Measurements from ENCODE around the gene SMARCD2.
"Not testable (repeated sequence)": the region's sequence is repeated elsewhere in the genome, so short reads cannot be mapped to it uniquely, and the experiment has no call there.

SMARCD2 gene

DNA sequence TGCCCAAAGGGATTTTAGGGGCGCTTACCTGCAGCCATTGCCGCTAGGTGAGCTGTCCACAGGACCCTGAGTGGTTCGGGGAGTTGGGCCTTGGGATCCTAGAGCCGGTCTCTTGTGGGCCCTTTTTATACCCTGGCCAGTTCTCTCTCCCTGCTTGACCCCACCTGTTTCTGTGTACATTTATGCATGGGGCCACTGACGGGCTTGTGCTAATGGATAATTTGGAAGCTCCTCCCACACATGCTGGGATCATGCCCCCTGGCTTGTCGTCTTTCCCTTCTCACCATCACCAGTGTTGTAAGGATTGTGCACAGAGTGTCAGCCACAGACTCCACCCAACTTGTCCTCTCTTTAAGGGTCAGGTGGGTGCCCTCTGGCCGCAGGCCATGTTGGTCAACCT is 31.1 kb upstream of the SMARCD2 start, which contains the start of gene CSH2:
TSS of gene CSH2 (minus strand) at position 101 of the 400 bp plus-strand sequence. CDS start at position 38, 63 bp downstream.
- H3K9me3 ChIP-seq (ENCODE audit: control insufficient read depth, low read length); H3K4me1 ChIP-seq (ENCODE audit: control insufficient read depth, insufficient read depth, low read length, poor library complexity, severe bottlenecking); H3K36me3 ChIP-seq (ENCODE audit: control insufficient read depth, insufficient read depth, low read length); H3K27ac ChIP-seq (ENCODE audit: low read depth, low read length, severe bottlenecking); H3K4me3 ChIP-seq (ENCODE audit: extremely low read depth, insufficient read depth, low read length, poor library complexity, severe bottlenecking): not testable (repeated sequence)
- WGBS, 2 experiments (ENCODE audit: insufficient coverage in 2 of 2): no CpG with 5 or more reads among the region's 7 CpGs

DNA sequence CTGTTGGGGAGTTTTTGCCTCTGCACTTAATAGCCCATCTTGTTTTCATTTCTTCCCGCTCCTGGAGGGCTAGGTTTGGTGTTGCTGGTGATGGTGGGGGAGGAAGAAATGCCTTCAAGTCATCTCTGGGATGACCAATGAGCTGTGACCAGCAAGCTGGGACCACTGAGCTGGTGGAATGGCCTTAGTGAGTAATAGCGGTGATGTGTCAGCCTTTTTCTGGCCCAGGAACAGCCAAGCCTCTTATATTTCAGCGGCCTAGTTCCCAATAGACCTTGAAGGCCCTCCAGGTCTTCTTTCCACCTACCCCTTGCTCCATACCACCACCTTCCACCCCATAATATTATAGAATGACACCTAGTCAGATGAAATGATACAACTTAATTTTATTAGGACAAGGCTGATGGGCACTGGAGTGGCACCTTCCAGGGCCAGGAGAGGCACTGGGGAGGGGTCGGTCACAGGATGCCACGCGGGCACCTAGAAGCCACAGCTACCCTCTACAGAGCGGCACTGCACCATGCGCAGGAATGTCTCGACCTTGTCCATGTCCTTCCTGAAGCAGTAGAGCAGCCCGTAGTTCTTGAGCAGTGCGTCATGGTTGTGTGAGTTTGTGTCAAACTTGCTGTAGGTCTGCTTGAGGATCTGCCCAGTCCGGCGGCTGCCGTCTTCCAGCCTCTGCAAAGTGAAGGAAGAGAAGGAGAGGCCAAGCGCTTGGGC is 29.3 kb upstream of the SMARCD2 start:
- not testable (repeated sequence) for H3K27ac ChIP-seq (ENCODE audit: low read depth, low read length, severe bottlenecking); H3K36me3 ChIP-seq (ENCODE audit: control insufficient read depth, insufficient read depth, low read length); H3K4me1 ChIP-seq (ENCODE audit: control insufficient read depth, insufficient read depth, low read length, poor library complexity, severe bottlenecking); H3K9me3 ChIP-seq (ENCODE audit: control insufficient read depth, low read length); H3K4me3 ChIP-seq (ENCODE audit: extremely low read depth, insufficient read depth, low read length, poor library complexity, severe bottlenecking)
- WGBS, 2 experiments (ENCODE audit: insufficient coverage in 2 of 2): 88% methylated on average over 3 of the region's 15 CpGs; no CpG with 5 or more reads in 1 of the 2 experiments

DNA sequence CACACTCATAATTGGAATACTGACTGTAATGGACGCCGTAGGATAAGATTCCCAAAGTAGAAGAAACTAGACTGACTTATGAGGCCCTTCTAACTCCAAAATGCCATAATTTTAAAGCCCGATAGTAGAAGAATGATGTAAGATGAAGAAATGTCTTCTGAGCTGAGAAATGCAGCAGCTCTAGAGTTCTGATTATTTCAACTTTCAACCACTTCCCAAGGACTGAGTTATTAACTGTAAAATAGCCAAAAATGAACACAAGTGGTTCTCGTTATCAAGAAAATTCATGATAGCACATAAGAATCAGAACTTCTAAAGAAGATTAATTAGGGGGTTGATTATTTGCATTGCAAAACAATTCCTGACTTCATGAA is 27.8 kb upstream of the SMARCD2 start:
- not testable (repeated sequence) for H3K36me3 ChIP-seq (ENCODE audit: control insufficient read depth, insufficient read depth, low read length); H3K4me1 ChIP-seq (ENCODE audit: control insufficient read depth, insufficient read depth, low read length, poor library complexity, severe bottlenecking); H3K4me3 ChIP-seq (ENCODE audit: extremely low read depth, insufficient read depth, low read length, poor library complexity, severe bottlenecking); H3K9me3 ChIP-seq (ENCODE audit: control insufficient read depth, low read length); H3K27ac ChIP-seq (ENCODE audit: low read depth, low read length, severe bottlenecking)
- WGBS, 2 experiments (ENCODE audit: insufficient coverage in 2 of 2): no CpG with 5 or more reads among the region's 4 CpGs

DNA sequence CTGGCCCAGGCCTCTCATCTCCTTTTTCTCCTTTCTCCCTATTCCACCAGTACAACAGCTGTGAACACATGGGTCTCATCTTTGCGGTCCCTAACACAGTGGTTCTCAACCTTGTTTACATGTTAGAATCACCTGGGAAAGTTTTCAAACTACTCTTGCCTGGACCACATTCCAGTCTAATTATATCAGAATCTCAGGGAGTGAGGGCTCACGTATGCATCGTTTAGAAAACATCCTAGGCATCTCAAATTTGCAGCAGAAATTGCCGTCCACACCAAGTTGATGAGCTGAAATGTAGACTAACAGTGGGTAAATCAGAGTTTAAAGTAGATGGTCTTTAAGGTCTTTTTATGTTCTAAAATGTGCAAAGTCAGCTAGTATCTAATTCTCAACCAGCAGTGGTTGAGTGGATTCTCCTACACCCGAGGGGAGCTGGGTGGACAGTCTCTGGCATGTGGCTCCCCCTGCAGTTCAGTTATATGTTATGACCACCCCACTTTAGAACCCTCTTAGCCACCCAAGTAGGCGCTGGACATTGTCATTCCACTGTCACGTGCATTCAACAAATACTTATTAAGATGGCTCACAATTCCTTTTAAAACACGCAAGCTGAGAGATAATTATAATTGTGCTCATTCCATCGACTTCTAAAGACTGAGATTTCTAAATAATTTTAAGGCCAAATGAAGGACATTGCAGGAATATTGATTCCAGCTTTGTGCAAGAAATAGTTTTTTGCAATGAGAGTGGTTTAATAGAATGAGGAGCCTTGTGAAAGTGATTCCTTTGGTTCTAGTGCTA is 27.2 kb upstream of the SMARCD2 start:
- H3K4me3 ChIP-seq (ENCODE audit: extremely low read depth, insufficient read depth, low read length, poor library complexity, severe bottlenecking); H3K4me1 ChIP-seq (ENCODE audit: control insufficient read depth, insufficient read depth, low read length, poor library complexity, severe bottlenecking): not testable (repeated sequence)
- WGBS, 2 experiments (ENCODE audit: insufficient coverage in 2 of 2): 78 to 100% methylated on average over 1 to 5 of the region's 9 CpGs

DNA sequence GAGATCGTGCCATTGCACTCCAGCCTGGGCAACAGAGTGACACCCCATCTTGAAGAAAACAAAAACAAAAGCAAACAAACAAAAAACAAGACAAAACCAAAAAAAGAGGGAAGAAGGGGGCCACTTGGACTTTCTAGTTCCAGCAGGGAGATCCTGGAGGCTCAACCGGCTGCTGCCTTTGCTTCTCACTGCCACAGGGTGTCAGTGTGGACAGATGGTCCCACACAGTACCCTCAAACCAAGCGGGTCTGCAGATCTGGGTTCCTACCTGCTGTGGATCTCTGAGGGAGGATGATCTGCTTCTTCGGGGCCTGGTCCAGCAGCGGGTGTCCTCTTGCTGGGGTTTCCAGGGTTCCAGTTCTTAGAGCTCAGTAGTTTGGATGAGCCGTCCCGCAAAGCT is 24.1 kb upstream of the SMARCD2 start:
- WGBS, 2 experiments (ENCODE audit: insufficient coverage in 2 of 2): 63 to 71% methylated on average over 1 to 2 of the region's 7 CpGs
- H3K9me3 ChIP-seq (ENCODE audit: control insufficient read depth, low read length); H3K4me3 ChIP-seq (ENCODE audit: extremely low read depth, insufficient read depth, low read length, poor library complexity, severe bottlenecking); H3K4me1 ChIP-seq (ENCODE audit: control insufficient read depth, insufficient read depth, low read length, poor library complexity, severe bottlenecking); H3K27ac ChIP-seq (ENCODE audit: low read depth, low read length, severe bottlenecking); H3K36me3 ChIP-seq (ENCODE audit: control insufficient read depth, insufficient read depth, low read length): not testable (repeated sequence)

More for the DNA sequence above, 27.2 kb upstream of the SMARCD2 start:
- H3K9me3 ChIP-seq (ENCODE audit: control insufficient read depth, low read length); H3K36me3 ChIP-seq (ENCODE audit: control insufficient read depth, insufficient read depth, low read length): not testable (repeated sequence)
- H3K27ac ChIP-seq (ENCODE audit: low read depth, low read length, severe bottlenecking): peak overlapping the region; percentile 67

DNA sequence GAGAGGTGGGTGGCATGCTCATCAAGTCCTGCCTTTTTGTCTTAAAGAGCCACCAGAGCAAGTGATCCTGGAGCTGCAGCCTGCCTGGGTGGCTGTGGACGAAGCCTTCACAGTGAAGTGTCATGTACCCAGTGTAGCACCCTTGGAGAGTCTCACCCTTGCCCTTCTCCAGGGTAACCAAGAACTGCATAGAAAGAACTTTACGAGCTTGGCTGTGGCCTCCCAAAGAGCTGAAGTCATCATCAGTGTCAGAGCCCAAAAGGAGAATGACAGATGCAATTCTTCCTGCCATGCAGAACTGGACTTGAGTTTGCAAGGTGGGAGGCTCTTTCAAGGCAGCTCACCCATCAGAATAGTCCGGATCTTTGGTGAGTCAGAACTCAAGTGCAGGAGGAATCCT is 16.8 kb upstream of the SMARCD2 start:
- WGBS, 2 experiments (ENCODE audit: insufficient coverage in 2 of 2): 80 to 94% methylated on average over 3 of the region's 3 CpGs
- Histone ChIP-seq H3K4me1 (ENCODE audit: control insufficient read depth, insufficient read depth, low read length, poor library complexity, severe bottlenecking) (no peaks in the 10 kb centered on the region), H3K9me3 (ENCODE audit: control insufficient read depth, low read length) (no peaks in the 10 kb centered on the region), H3K4me3 (ENCODE audit: extremely low read depth, insufficient read depth, low read length, poor library complexity, severe bottlenecking) (no peak overlapping the region), H3K36me3 (ENCODE audit: control insufficient read depth, insufficient read depth, low read length) (no peaks in the 10 kb centered on the region), H3K27ac (ENCODE audit: low read depth, low read length, severe bottlenecking) (no peak overlapping the region)

DNA sequence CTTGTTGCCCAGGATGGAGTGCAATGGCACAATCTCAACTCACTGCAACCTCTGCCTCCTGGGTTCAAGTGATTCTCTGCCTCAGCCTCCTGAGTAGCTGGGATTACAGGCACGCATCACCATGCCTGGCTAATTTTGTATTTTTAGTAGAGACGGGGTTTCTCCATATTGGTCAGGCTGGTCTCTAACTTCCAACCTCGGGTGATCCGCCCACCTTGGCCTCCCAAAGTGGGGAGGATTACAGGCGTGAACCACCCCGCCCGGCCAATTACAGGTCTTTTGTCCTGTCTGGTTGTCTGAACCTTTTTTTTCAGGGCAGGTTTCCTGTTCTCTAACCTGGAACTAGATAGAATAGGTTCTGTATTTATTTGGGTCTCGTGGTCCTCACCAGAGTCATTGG is 13.9 kb upstream of the SMARCD2 start:
- not testable (repeated sequence) for H3K4me1 ChIP-seq (ENCODE audit: control insufficient read depth, insufficient read depth, low read length, poor library complexity, severe bottlenecking); H3K36me3 ChIP-seq (ENCODE audit: control insufficient read depth, insufficient read depth, low read length); H3K9me3 ChIP-seq (ENCODE audit: control insufficient read depth, low read length); H3K4me3 ChIP-seq (ENCODE audit: extremely low read depth, insufficient read depth, low read length, poor library complexity, severe bottlenecking); H3K27ac ChIP-seq (ENCODE audit: low read depth, low read length, severe bottlenecking)
- WGBS, 2 experiments (ENCODE audit: insufficient coverage in 2 of 2): 88 to 98% methylated on average over 6 to 7 of the region's 8 CpGs

DNA sequence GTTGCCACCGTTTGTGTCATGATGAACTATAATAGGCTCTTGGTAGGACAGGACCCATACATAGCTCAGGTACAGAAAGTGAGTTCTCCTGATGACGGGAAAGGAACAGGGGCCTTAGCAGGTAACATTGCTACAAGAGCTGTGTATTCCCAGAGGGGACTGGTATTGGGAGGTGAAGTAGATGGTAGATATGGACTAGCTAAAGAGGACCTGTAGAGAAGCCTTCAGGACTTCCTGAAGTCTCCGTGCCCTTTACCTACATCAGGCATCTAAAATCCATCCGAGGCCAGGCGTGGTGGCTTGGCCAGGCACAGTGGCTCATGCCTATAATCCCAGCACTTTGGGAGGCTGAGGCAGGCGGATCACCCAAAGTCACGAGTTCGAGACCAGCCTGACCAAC is 12.7 kb upstream of the SMARCD2 start:
- WGBS, 2 experiments (ENCODE audit: insufficient coverage in 2 of 2): 89 to 96% methylated on average over 7 of the region's 8 CpGs
- Histone ChIP-seq H3K4me1 (ENCODE audit: control insufficient read depth, insufficient read depth, low read length, poor library complexity, severe bottlenecking) (no peaks in the 10 kb centered on the region), H3K4me3 (ENCODE audit: extremely low read depth, insufficient read depth, low read length, poor library complexity, severe bottlenecking) (no peak overlapping the region), H3K27ac (ENCODE audit: low read depth, low read length, severe bottlenecking) (no peak overlapping the region), H3K36me3 (ENCODE audit: control insufficient read depth, insufficient read depth, low read length) (no peaks in the 10 kb centered on the region), H3K9me3 (ENCODE audit: control insufficient read depth, low read length) (no peaks in the 10 kb centered on the region)

DNA sequence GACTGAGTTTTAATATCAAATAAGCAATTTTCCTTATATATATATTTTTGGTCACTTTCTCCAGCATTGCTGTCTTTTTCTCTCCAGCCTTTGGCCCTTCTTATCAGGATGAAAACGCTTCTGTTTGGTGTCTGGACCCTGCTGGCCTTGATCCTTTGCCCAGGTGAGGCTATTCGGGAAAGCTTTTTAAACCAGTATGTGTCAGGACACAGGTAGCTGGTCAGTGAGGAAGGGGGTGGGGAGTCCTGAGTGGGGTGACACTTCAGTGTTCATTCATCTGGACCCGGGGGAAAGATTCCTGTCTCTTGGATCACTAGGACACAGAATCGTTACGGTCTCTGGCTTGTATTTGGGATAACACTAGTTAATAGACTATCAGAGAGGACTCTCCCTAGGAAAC is 12.2 kb upstream of the SMARCD2 start:
- WGBS, 2 experiments (ENCODE audit: insufficient coverage in 2 of 2): 83 to 86% methylated on average over 3 to 4 of the region's 5 CpGs
- H3K9me3 ChIP-seq (ENCODE audit: control insufficient read depth, low read length): no peaks in the 10 kb centered on the region
- no peaks in the 10 kb centered on the region for H3K36me3 ChIP-seq (ENCODE audit: control insufficient read depth, insufficient read depth, low read length)
- H3K27ac ChIP-seq (ENCODE audit: low read depth, low read length, severe bottlenecking): no peak overlapping the region
- no peaks in the 10 kb centered on the region for H3K4me1 ChIP-seq (ENCODE audit: control insufficient read depth, insufficient read depth, low read length, poor library complexity, severe bottlenecking)
- no peak overlapping the region for H3K4me3 ChIP-seq (ENCODE audit: extremely low read depth, insufficient read depth, low read length, poor library complexity, severe bottlenecking)

DNA sequence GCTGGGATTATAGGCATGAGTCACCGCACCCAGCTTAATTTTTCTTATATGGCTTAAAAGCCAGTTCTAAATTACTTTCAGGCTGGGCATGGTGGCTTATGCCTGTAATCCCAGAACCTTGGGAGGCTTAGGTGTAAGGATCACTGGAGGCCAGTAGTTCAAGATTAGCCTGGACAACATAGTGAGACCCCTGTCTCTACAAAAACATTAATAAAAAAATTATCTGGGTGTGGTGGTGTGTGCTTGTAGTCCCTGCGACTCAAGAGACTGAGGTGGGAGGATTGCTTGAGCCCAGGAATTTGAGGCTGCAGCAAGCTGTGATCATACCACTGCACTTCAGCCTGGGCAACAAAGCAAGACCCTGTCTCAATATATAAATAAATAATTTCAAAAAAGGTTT is 10.8 kb upstream of the SMARCD2 start:
- no peaks in the 10 kb centered on the region for H3K4me1 ChIP-seq (ENCODE audit: control insufficient read depth, insufficient read depth, low read length, poor library complexity, severe bottlenecking)
- no peaks in the 10 kb centered on the region for H3K36me3 ChIP-seq (ENCODE audit: control insufficient read depth, insufficient read depth, low read length)
- no peaks in the 10 kb centered on the region for H3K9me3 ChIP-seq (ENCODE audit: control insufficient read depth, low read length)
- H3K4me3 ChIP-seq (ENCODE audit: extremely low read depth, insufficient read depth, low read length, poor library complexity, severe bottlenecking): no peak overlapping the region
- no peak overlapping the region for H3K27ac ChIP-seq (ENCODE audit: low read depth, low read length, severe bottlenecking)
- 100% methylated on average over 1 of the region's 2 CpGs for WGBS, 2 experiments (ENCODE audit: insufficient coverage in 2 of 2)

DNA sequence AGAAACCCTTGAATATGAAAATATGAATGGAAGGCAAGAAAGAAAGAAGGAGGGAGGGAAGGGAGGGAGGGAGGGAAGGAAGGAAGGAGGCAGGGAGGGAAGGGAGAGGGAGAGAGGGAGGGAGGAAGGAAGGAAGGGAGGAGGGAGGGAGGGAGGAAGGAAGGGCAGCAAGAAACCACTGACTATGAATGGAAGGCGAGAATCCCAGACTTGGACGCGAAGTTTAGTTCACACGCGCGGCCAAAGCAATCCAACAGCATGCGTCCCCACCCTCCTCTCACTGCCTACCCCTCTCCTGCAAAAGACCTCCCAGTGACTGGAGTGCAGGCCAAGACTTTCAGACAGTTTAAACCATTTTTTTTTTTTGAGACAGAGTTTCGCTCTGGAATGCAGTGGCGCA is 7.9 kb upstream of the SMARCD2 start:
- no peaks in the 10 kb centered on the region for H3K4me1 ChIP-seq (ENCODE audit: control insufficient read depth, insufficient read depth, low read length, poor library complexity, severe bottlenecking)
- no peaks in the 10 kb centered on the region for H3K9me3 ChIP-seq (ENCODE audit: control insufficient read depth, low read length)
- H3K27ac ChIP-seq (ENCODE audit: low read depth, low read length, severe bottlenecking): no peak overlapping the region
- H3K36me3 ChIP-seq (ENCODE audit: control insufficient read depth, insufficient read depth, low read length): no peaks in the 10 kb centered on the region
- 91 to 98% methylated on average over 9 of the region's 9 CpGs for WGBS, 2 experiments (ENCODE audit: insufficient coverage in 2 of 2)
- no peak overlapping the region for H3K4me3 ChIP-seq (ENCODE audit: extremely low read depth, insufficient read depth, low read length, poor library complexity, severe bottlenecking)
